Sigmoid colon (tissue), 4 donors: Measurements from ENCODE around the gene KIF26B.

Source experiments
- CTCF ChIP-seq, 4 experiments: fragments of 450-650 bp in 3 of 4; fragments of 200-600 bp in 1 of 4; IDR thresholded peaks; one replicate each; pipeline ENCODE4 v1.5.1; 2016 to 2019; ENCODE audit warnings: antibody characterized with exemption in 4 of 4, mild to moderate bottlenecking in 3 of 4, moderate library complexity in 2 of 4
- EP300 ChIP-seq, 4 donors: sonication (generic); formaldehyde crosslinking; IDR thresholded peaks; one replicate each; pipeline ENCODE4 v1.6.1; 2017; ENCODE audit warnings: antibody characterized with exemption in 4 of 4
- POLR2A ChIP-seq, 2 donors: fragments of 450-650 bp; IDR thresholded peaks; one replicate each; pipeline ENCODE4 v1.6.1; 2016; ENCODE audit warnings: antibody characterized with exemption in 2 of 2, mild to moderate bottlenecking in 2 of 2, moderate library complexity in 2 of 2

GRCh38 chr1:245332513-245332912, 177.7 kb downstream of the KIF26B start:
- TF ChIP-seq EP300 (IDR thresholded peaks at IDR 0.05) (no peak), CTCF (IDR thresholded peaks at IDR 0.05) (no peak), POLR2A (IDR thresholded peaks at IDR 0.05) (no peak)
